Measurements from ENCODE around the gene MCRIP2.

- no peak for TF ChIP-seq CTCF (IDR thresholded peaks at IDR 0.05)
- TF ChIP-seq POLR2A (IDR thresholded peaks at IDR 0.05): no peak
Observed at GRCh38 chr16:634051-634670, 7.5 kb upstream of the MCRIP2 start.
